Midbrain (tissue), 1 donor: ENCODE results near the gene OTX1.
"Not testable (repeated sequence)": the region's sequence is repeated elsewhere in the genome, so short reads cannot be mapped to it uniquely, and the experiment has no call there.

Source experiments
- DNase-seq: peaks from one replicate; lab custom pipeline; 2025; lab: John Stamatoyannopoulos, UW

The OTX1 gene

DNA sequence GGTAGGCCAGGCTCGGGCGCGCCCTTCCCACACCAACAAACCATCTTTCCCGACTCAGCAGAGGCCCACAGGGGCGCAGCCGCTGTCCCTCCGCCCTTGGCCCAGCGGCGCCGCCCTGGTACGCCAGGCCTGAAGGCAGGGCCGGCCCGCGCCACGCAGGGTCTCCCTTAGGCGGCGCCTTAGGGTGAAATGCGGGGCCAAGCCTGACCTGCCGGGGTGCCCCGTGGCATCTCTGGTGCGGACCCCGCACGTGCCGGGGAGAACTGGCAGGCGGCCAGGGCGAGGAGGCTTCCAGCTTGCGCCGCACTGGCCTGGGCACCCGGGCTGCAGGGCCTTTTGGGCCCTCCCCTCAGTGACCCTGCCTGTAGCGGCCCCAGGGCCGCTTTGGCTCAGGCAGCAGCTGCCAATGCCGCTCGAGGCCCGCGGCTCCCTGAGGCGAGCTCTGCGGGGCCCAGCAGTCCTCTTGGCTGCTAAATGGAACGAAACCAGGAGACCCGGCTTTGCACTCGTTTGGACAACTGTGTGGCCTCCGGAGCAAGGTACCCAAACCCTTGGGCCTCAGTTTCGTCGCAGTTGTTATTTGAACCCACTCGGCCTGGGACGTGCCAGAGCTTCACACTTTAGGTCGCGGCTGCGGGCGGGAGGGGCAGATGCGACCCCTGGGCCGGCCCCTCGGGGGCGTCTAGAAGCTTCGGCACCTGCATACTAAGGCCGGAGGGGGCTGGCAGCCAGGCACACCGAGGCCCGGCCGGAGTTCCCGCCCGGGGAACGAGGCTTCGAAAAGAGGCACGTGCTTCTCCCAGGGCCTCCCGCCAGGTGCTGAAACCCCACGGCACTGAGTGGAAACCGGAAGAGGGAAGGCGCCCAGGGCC lies 8.5 kb downstream of the OTX1 start:
- no peak for DNase-seq

DNA sequence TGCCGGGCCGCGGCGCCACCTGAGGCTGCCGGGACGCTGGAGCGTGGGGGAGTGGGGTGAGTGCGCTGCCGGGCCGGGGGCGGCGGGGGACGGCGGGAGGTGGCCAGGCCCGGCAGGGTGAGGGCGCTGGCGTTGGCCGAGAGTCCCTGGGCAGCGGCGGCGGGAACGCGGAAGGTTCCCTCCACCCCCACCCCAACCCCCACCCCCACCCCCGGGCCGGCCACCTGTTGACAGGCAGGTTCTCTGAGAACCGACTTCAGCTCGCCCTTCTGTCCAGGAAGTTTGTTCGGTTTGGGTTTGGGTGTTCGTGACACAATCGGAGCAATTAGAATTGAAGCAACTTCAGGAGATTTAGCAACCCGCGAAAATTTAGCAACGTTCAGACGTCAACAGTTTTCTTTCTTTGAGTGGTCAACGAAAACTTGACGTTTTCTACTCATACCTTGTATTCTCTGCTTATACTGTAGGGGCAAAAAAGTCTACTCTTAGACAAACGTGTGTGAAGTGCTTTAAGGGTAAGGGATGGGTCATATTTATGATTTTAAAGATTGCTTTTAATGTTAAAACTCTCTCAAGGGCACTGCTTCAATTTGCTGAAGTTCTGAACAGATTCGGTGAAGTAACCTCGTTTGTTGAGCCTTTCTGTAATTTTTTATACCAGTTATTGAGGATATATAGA lies 9.3 kb downstream of the OTX1 start:
- DNase-seq = no peak

DNA sequence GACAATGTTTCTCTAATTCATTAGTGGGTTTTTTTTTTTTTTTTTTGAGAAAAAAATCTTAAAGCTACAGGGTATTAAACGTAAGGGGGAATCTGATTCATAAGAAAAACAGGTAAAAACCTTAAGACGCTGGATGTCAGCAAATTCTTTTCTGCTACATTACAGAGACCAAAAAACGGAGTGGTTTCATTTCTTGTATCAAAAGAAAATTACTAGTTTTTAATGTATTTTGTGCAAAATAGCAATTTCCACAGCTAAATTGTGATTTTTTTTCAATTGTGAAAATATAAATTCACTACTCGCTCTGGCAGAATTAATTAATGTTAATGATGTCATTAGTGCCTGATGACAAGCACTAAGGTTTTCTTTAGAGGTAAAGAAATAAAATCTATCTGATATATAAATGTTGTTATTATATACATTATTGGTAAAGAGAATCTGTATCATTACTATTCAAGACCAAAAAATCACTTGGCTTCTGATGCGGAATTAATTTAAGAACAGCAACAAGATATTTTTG lies 9.9 kb downstream of the OTX1 start:
- DNase-seq = no peak

DNA sequence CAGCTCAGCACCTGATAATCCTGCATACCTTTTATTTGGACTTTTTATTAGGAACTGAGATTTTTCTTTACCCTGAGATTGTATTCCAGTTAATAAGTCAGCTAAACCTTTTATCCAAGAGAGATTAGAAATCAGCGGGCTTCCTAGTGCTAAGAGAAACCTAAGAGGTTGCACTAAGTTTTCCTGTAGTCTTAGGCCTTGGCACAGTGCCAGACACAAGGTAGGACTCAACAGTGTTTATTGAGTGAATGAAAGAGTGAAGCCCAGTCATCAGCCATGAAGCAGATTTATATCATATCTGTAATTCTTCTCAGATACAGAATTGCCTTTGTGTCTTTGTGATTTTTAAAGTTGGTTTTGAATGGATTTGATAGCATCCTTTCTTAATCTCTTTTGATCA lies 13.6 kb downstream of the OTX1 start:
- no peak for DNase-seq

DNA sequence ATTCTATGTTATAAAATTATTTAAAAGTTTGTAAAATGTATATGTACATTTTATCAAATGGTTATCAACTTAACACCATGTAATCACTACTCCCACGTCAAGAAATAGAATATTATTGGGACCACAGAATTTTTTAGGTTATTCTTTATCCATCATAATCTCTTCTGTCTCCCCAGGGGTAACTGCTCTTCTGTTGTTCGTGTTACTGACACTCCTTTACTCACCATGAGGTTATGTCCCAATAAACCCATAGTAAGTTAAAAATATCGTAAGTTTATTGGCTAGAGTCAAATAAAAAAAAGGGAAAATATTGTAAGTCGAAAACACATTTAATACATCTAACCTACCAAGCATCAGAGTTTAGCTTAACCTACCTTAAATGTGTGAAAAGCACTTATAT lies 14.0 kb downstream of the OTX1 start:
- no peak for DNase-seq

DNA sequence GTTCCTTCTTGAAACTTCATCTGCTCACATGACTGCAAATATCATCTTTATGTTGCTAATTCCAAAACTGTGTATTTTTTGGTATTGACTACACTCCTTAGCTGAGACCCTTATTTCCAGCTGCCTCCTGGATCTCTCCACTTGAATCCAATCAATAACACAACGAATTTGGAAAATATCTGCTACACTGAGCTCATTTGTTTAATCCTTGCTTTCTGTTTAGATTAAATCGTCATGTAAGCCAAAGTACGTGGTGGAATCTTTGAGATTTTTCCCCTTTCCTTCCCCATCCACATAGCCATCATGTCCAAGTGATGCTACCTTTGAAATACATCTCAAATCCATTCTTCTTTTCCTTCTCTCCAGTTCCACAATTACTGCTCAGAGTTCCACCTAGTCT lies 15.6 kb downstream of the OTX1 start:
- DNase-seq = no peak

DNA sequence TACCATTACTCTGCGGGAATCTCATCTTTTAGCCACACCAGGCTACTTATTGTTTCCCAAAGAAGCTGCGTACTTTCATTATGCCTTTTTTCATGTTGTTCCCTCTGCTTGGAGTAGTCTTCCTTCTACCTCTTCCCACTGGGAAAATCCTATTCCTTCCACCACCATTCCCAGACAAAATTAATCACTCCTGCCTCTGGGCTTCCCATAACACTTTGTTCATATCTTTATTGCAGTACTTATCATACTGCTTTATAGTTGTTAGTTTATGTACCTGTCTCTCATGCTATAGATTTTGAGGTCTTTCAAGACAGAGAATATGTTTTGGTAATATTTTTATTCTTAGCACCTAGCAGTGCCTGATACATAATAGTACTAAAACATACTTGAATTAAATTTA lies 16.2 kb downstream of the OTX1 start:
- DNase-seq = no peak

DNA sequence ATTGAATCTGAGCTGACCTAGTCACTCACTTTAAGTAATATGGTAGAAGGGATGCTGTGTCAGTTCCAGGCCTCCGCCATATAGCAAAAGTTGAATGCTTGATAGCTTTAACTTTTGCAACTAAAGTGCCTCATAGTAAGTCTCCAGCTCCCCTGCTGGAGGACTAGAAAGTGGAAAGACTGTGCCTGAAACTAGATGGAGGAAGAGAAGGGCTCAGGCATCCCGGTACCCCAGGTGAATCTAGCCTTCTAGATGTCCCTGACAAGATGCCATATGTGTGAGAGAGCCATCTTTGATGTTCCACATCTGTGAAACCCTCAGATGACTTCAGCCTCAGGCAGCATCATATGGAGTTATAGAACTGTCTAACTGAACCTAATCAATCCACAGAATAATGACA lies 21.0 kb downstream of the OTX1 start:
- no peak for DNase-seq

DNA sequence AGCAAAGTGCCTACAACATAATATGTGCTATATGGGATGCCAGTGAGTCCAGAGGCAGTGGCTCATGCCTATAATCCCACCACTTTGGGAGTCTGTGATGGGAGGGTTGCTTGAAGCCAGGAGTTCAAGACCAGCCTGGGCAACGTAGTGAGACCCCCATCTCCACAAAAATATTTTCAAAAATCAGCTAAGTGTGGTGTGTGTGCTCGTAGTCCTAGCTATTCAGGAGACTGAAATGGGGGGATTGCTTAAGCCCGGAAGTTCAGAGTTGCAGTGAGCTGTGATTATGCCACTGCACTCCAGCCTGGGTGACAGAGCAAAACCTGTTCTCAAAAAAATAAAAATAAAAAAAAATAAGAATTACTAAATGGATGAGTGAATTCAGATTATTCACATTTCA lies 23.4 kb downstream of the OTX1 start:
- no peak for DNase-seq

DNA sequence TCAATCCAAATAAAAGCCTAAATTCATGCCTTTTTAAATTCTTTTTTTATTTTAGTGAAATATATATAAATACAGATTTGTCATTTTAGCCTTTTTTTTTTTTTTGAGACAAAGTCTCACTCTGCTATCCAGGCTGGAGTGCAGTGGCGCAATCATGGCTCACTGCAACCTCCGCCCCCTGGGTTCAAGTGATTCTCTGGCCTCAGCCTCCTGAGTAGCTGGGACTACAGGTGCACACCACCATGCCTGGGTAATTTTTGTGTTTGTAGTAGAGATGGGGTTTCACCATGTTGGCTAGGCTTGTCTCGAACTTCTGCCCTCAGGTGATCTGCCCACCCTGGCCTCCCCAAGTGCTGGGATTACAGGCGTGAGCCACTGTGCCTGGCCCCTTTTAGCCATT lies 23.8 kb downstream of the OTX1 start:
- not testable (repeated sequence) for DNase-seq

DNA sequence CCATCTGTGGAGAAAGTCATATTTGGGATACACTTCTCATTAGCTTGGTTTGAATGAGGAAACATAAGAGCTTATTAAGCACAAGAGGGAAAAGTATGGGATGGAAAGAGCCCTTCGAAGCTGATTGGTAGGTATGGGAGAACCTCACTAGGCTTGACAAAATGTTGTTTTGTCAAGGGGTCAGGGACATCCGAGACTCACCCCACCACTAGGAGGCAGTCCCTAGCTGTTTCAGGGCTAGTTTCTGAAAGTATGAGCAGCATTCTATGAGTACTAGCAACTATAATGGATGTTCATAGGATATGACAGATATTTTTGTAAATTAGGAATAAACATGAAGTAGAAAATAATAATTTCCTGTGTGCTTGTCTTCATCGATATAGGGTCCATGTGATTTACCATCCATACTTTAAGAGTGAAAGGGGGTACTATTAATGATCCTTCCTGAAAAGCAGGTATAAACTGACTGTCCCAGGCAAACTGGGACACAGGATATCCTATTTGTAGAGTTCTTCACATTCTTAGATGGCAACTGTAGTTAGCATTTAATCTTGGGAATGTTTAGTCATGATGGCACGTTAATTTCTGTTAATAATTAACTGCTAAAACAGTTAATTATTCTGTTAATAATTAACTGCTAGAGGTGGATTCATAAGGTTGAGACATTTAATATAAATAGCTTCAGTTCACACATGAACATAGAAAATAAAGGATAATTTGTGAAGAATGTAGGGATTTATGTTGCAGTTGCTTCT lies 28.4 kb downstream of the OTX1 start:
- DNase-seq = no peak

DNA sequence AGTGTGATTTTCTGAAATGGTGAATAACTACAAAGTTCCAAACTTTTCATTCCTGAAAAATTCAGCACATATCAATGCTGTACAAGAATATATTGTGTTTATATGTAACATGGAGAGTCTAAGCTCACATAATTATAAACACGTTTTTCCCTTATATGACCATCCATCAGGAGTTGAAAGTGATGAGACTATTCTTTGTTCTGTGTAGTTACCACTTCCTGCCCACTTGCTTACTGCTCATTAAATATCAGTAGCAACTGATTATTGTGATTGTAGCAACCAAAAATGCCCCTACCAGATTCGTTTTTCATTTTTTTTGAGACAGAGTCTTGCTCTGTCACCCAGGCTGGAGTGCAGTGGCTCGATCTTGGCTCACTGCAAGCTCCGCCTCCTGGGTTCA lies 30.8 kb downstream of the OTX1 start:
- DNase-seq = no peak

DNA sequence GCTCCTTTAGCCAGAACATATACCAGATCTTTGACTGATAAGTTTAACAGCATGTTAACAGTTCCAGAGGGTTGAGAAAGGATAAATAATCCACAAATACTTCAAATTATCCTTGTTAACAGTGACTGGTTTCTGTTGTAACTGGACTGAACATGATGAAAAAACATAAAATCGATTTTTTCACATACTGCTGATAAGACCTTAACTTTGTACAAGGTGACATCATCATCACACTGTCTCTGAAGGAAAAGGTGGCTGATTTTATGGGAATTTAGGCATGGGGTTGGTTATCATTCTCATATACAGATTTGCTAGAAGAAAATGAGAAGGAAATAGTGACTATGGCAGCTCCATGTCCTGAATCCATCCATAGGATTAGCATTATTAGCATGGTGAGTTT lies 36.1 kb downstream of the OTX1 start:
- no peak for DNase-seq

DNA sequence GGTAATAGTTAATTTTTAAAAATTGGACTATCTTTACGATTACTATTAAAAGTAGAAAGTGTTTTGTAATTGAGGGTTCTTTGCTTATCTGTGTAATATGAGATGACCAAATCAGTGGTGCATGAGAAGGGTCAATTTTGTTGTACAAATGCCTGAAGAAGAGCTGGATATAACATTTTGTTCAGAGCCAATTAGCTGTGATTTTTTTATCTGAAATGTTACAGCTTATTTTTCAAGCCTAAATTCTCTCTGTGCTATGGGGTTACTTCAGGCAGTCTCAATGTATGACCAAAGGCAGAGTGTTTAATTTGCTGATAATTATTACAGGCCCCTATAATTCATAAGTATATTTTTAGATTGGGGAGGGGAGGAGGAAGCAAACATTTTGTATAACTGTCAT lies 41.8 kb downstream of the OTX1 start:
- DNase-seq = no peak

DNA sequence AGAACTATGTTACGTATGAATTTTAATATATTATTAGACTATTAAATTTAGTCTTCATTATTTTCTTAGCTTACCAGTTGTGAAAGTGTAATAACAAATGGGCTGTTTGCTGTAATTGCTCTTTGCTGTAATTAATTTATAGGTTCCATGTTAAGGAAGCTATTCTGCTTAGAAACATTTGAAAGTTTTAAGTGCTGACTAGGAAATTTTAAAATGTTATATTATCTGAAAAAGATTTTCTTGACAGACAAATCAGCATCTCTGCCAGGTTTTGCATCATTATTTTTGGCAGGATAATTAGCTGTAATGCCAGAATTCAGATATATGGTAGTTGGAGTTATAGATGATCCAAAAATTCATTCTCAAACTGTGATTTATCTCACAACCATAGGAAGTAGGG lies 42.2 kb downstream of the OTX1 start:
- DNase-seq = no peak

DNA sequence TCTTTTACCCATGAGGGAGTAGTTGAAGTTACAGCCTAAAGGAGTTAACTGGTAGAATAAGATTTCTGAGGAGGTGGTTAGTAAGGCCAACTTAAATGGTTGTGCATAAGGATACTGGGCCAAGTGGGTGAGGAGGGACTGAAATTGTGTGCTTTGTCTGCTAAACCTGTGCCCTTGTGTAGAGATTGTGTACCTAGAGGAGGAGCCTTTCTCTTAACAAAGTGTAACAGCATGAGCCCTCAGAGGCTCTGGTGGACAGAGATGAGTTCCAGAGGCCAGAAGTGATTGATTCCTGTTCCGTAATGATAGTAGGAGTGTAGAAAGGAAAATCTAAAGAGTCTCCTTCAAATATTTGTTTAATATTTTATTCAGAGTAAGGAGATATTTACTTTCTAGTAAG lies 42.9 kb downstream of the OTX1 start:
- no peak for DNase-seq

DNA sequence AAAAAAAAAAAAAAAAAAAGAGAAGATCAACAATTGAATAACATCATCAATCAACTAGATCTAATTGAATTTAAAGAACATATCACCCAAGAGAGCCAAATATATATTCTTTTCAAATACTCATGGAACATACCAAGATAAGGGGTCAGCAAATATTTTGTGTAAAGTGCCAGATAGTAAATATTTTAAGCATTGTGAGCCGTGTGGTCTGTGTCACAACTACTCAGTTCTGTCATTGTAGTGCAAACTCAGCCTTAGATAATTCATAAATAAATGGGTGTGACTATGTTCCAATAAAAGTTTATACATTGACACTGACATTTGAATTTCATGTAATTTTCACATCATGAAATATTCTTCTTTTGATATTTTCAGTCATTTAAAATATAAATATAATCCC lies 45.9 kb downstream of the OTX1 start:
- no peak for DNase-seq

DNA sequence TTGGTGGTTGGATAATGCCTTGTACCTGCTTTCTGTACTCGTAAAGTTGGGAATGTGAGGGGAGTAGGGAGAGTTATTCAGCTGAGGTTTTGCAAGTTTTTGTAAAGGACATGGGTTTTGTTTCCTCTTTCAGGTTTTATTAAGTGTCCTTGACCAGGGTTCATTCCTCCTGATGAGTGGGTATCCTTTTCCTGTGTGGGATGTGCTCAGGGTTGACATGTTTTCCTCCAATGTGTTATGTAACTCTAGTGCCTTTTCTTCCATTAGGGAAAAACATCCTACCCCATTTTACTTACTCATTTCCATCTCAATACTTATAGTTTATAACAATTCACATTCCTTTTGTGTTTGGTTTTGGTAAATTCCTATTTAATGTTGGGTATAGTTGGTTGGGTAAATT lies 48.4 kb downstream of the OTX1 start:
- no peak for DNase-seq

DNA sequence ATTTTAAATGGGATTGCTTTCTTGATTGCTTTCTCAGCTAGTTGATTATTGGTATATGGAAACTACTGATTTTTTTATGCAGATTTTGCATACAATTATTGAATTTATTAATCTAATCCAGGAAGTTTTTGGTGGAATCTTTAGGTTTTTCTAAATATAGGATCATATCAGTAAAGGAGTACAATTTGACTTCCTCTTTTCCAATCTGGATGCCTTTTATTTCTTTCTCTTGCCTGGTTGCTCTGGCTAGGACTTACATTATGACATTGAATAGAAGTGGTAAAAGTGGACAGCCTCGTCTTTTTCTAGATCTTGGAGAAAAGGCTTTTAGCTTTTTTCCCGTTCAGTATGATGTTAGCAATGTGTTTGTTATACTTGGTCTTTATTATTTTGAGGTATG lies 51.3 kb downstream of the OTX1 start:
- no peak for DNase-seq

DNA sequence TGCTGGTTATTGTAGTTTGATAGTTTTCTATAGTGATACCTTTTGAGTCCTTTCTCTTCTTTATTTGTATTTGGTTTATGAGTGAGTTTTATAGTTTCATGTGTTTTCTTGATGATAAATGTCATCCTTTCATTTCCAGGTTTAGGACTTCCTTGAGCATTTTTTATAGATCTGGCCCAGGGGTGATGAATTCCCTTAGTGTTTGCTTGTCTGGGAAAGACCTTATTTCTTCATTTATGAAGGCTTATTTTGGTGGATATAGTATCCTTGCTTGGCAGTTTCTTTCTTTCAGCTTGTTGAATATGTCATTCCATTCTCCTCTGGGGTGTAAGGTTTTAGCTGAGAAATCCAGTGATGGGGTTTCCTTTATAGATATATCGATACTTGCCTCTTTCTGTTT lies 53.9 kb downstream of the OTX1 start:
- no peak for DNase-seq
